Fibroblast of the aortic adventitia (primary cell): Measurements from ENCODE around the gene KRT85. TPM values are rescaled to one million over a fixed set of nuclear protein-coding genes. Genes with fewer than 3 reads are reported as not detected.

ENCODE experiments used
- DNase-seq: peaks from one replicate; pipeline ENCODE4 v3.0.0-alpha.2; 2010; ENCODE audit warnings: low read depth
- H3K4me3 ChIP-seq: 2 replicates; pipeline ENCODE4 v1.5.1; 2011; ENCODE audit warnings: low read depth, mild to moderate bottlenecking, control low read depth, low read length, moderate library complexity
- total RNA-seq: library from RNA; depleted of rRNA; stranded (reverse); fragments of >200 nt; gene quantifications from 2 replicates; pipeline ENCODE4 v1.2.3, GENCODE V29; 2012; ENCODE audit warnings: low replicate concordance
- TF ChIP-seq, protein P1 (sequence below): IDR thresholded peaks from 2 replicates; pipeline ENCODE4 v1.5.1; 2011; ENCODE audit warnings: mild to moderate bottlenecking, low read length, control low read depth, inconsistent platforms; ENCODE audit not compliant: insufficient read depth

KRT85 gene
- total RNA-seq, 1 donor, result not detected

- DNase-seq, result no peak
Observed at GRCh38 chr12:52356031-52356761, 11.1 kb downstream of the KRT85 start.

GRCh38 chr12:52355176-52355575 is 12.1 kb downstream of the KRT85 start:
- H3K4me3 ChIP-seq, result no peak overlapping the region
- TF ChIP-seq, protein P1, sequence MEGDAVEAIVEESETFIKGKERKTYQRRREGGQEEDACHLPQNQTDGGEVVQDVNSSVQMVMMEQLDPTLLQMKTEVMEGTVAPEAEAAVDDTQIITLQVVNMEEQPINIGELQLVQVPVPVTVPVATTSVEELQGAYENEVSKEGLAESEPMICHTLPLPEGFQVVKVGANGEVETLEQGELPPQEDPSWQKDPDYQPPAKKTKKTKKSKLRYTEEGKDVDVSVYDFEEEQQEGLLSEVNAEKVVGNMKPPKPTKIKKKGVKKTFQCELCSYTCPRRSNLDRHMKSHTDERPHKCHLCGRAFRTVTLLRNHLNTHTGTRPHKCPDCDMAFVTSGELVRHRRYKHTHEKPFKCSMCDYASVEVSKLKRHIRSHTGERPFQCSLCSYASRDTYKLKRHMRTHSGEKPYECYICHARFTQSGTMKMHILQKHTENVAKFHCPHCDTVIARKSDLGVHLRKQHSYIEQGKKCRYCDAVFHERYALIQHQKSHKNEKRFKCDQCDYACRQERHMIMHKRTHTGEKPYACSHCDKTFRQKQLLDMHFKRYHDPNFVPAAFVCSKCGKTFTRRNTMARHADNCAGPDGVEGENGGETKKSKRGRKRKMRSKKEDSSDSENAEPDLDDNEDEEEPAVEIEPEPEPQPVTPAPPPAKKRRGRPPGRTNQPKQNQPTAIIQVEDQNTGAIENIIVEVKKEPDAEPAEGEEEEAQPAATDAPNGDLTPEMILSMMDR, result no peak
- DNase-seq, result no peak

More at GRCh38 chr12:52356031-52356761, 11.1 kb downstream of the KRT85 start:
- TF ChIP-seq, protein P1, result no peak
- H3K4me3 ChIP-seq, result no peak overlapping the region

- no peak for DNase-seq
- TF ChIP-seq, protein P1, result no peak
- no peak overlapping the region for H3K4me3 ChIP-seq
Observed at GRCh38 chr12:52354200-52354599, 13.1 kb downstream of the KRT85 start.

DNA sequence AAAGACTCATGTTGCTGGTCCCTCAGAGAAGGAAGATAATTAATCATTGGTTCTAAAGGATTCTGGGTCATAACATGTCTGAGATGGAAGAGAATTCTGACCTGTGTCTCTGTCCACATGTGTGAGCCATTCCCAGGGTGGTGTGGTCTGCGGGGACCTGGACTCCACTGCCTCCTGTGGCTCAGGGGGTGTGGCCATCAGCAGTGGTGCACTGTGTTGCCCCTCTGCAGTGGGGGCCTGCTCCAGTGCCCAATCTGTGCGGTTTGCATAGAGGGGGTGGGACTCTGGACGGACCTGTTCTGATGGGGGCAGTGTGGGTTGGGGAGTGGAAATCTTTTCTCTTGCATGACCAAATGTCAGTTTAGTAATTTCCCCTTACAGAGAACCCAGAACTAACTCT is 13.5 kb downstream of the KRT85 start:
- H3K4me3 ChIP-seq, result no peak overlapping the region
- TF ChIP-seq, protein P1, result no peak
- no peak for DNase-seq

GRCh38 chr12:52352951-52353350 is 14.3 kb downstream of the KRT85 start:
- no peak for DNase-seq
- TF ChIP-seq, protein P1, result no peak
- H3K4me3 ChIP-seq, result no peak overlapping the region

DNA sequence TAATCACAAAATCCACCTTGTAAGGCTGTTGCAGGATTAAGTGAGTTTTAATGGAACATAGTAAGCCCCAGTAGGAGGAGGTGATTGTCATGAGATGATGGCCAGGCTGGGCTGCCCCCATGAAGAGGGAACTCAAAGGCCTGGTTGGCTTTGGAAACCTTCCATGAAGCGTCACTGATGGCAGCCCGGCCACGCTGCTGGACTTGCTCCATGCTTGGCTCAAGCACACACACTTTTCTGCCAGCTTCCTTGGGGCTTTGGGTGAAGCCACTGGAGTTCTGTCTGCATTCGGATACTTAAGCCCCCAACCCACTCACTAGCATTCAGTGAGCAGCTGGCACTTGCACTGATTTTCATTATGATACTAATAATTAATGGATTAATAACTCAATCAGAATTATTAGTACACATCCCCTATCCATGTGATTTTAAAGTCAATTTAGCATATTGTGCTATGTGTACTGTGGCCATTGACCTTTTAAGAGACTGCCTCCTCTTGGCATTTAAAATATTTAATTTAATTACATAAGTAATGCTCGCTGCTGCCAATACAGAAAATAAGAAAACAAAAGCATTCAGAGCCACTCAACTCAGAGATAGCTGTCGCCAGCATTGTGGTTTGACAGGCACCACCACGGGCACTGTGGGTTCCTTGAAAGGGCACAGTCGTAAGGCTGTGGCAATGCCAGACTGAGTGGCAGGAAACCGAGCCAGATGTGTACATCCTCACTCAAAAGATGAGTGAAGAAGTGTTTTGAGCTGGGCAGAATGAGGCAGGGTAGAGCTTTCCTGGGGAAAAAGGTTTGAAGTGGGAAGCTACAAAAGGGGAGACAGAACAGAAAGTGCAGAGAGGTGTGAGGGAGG is 15.9 kb downstream of the KRT85 start:
- TF ChIP-seq, protein P1, result no peak
- no peak overlapping the region for H3K4me3 ChIP-seq
- DNase-seq, result no peak
